HG02798 (cell line): Measurements from ENCODE around the gene DIABLO.
"Not testable (repeated sequence)": the region's sequence is repeated elsewhere in the genome, so short reads cannot be mapped to it uniquely, and the experiment has no call there.

Experiments used
- ATAC-seq: cut with Tn5 transposase; IDR thresholded peaks from one replicate; pipeline ENCODE4 v1.9.1; 2021; ENCODE audit warnings: mild to moderate bottlenecking; ENCODE audit not compliant: unreplicated experiment, poor library complexity

Gene DIABLO

GRCh38 chr12:122225683-122226365 lies at the start of gene DIABLO:
TSS of gene DIABLO (minus strand) at chr12:122226052. CDS start at chr12:122226014, 38 bp downstream.
- ATAC-seq, result peak; percentile 90

GRCh38 chr12:122275459-122275858 lies 49.6 kb upstream of the DIABLO start:
- no peak for ATAC-seq

DNA sequence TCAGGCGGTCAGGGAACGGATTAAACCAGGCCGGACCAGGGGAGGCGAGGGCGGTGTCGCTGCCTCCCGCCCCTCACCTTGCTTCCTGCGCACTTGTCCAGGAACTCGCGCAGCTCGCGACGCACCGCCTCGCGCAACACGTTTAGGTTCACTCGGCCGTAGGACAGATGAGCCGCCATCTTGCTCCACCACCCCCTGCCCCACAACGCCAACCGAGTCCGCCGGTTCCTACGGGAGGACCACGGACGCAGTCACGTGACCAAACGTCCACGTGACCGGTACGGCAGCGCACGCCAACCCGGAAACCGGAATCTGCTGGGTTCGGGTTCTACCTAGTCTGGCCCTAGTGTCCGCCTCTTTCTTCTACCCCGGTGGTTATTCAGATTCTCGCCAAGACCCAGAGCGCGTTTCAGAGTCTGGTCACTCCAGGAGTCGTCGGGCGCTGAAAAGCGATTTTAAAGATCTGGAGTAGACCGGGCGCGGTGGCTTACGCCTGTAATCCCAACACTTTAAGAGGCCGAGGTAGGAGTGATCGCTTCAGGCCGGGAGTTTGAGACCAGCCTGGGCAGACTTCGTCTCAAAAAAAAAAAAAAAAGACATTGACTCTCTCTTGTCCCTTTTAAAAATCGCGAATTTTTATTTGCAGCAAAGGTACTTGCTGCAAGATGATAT lies 40.5 kb upstream of the DIABLO start, which contains the start of gene VPS33A:
TSS of gene VPS33A (minus strand) at position 265 of the 672 bp plus-strand sequence. CDS start at position 179, 86 bp downstream.
- peak; percentile 95 for ATAC-seq

DNA sequence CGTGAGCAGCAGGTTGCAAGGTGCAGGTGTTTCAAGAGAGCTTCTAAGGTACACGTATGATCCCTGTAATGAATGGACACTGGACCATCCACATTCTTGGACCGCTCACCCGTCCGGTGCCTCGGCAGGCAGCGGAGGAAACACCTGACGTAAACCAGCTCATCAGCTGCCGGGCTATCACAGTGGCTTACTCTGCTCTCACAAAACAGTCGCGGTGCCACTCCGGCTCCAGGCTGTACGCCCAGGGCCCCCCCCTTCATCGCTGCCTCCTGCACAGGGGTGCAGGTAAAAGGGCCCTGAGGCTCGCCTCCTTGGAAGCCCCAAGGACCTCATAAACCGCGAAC lies 40.0 kb upstream of the DIABLO start:
- ATAC-seq, result peak; percentile 35

- ATAC-seq, result no peak
Measured at GRCh38 chr12:122265476-122265875, 39.6 kb upstream of the DIABLO start.

- ATAC-seq, result not testable (repeated sequence)
Measured at GRCh38 chr12:122260735-122261134, 34.9 kb upstream of the DIABLO start.

- not testable (repeated sequence) for ATAC-seq
Measured at GRCh38 chr12:122258939-122259338, 33.1 kb upstream of the DIABLO start.

- ATAC-seq, result not testable (repeated sequence)
Measured at GRCh38 chr12:122258462-122258861, 32.6 kb upstream of the DIABLO start.

DNA sequence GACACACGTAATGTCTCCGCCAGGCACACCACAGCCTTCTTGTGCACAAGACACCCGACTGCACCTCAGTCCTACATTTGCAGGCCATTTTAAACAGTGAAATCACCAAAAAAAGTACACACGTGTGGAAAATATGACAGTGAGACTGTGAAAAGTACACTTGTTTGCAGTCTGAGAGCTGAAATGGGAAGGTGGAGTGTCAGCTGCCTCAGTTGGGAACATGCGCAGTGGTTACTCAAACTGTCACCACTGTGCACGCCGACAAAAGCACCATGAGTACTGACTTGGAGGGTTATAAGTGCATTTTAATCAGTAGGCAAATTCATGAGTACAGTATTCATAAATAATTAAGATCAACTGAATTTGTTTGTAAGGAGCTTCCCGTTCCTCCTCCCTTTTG lies 24.7 kb upstream of the DIABLO start:
- no peak for ATAC-seq

GRCh38 chr12:122250047-122250446 lies 24.2 kb upstream of the DIABLO start:
- ATAC-seq, result no peak

- no peak for ATAC-seq
Measured at GRCh38 chr12:122245553-122245952, 19.7 kb upstream of the DIABLO start.

DNA sequence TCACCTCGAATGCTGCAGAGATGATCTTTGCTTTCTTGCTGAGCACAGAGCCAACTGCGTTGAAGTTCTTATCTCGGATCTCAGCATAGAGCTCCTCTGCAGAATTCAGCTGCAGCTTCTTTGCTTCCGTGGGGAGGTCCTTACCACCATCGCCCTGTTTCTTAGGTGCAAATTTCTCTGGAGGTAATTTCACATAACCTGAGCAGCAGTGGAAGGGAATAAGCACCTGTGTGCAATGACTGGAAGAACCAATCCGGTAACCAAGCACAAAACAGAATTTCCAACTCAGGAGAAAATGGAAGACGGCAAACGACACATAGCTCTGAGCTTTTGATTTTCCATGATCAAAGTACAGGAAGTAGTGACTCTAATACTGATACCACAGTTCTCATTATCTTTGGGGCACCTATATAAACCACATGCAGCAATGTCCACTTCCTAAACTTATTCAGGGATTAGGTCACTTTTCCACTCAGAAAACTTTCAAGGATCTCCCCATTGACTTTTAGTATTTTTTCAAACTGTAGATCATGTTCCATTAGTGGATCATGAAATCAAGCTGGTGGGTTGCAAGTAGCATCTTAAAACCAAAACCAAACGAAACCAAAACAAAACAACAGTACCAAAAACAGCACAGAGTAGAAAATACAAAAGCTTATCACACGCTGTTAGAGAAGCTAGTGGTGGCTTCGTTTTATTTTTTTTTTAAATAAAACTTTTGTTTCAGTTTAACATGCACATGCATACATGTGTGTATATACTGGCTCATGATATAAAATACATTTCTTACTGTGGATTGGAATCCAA lies 18.9 kb upstream of the DIABLO start:
- ATAC-seq, result no peak

DNA sequence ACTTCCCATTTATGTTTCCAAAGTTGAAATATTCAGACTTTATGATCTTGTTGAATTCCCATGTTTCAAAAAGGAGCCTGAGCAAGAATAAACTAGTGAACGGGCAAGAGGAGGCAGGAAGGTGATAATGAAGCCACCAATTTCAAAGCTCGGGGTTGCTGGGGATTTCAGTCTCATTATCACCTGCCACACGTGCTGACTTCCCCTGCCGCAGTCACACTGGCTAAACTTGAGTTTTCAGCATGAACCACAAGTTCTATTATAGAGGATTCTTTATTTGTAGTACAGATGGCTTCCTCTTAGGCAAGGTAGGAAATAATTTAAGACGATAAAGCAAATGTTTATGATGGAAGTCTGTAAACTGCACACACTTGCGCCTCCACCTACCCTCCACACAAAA lies 18.1 kb upstream of the DIABLO start:
- ATAC-seq, result no peak

DNA sequence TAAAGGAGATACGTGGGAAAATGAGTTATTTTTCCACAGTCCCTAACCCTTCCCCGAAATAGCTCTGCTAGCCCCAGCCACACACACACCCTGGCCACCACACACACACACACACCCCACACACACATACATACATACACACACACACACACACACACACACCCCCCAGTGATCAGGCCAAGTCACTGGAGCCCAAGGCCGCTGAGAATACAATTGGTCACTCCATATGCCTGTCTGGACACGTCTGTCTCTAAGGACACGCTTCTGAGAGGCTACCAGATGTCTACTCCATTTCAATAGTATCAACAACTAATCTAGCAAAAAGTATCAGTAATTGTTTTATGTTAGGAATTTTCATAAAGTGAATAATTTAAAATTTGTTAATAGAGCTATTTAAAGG lies 13.0 kb upstream of the DIABLO start:
- no peak for ATAC-seq

DNA sequence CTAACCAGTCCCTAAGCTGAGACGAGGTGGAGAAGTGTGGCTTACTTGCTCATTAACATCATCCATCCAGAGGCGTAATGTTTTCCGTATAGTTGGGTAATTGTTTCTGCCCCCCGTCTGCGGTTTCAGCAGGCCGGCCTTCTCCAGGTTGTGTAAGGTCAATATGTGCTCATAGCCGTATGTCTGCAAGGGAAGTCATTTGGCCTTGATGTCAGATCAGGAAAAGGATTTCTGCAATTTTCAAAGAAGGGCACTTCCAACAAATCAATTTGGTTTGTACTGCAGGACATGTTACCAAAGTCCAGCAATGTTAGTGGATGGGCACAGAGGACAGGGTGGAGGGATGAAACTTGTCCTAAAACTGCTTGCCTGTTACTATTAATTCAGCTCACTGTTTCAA lies 9.9 kb upstream of the DIABLO start:
- ATAC-seq, result no peak

DNA sequence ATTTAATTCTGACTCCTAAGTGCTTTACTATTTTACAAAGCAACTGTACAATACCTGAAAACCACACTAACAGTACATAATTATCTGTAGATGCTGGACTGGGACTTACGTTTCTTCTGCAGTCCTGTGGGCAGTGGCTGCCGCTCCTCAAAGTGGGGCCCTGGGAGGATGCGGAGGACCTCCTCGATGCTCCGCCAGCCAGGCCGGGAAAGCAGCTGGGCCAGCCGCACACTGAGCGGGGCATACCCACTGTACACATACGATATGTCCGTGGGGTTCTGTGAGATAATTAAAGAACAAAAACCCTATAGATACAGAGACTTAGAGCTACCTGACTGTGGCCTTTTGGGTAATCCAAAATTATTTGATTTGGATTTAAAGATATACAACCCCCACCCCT lies 6.8 kb upstream of the DIABLO start:
- ATAC-seq, result no peak

- ATAC-seq, result no peak
Measured at GRCh38 chr12:122230798-122231197, 4.9 kb upstream of the DIABLO start.

- no peak for ATAC-seq
Measured at GRCh38 chr12:122228092-122228491, 2.2 kb upstream of the DIABLO start.

DNA sequence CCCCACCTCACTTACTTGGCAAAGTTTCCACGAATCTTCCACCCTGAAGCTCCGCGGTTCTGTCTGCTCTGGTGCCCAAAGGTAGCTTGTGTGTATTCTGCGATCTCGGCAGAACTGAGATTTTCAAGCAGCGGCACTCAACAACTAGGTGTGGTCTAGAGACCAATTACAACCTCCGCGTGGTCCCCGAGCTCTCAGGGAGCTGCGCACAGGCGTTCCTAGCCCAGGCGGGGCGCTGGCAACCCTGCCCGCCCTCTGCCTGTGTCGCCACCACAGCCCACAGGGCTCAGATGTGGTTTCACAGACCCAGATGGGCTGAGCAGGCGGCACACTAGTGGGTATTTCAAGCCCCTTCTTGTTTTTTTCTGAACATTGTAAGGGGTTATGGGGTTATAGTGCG lies 1.5 kb upstream of the DIABLO start:
- no peak for ATAC-seq

GRCh38 chr12:122226366-122227125 lies 694 bp upstream of the DIABLO start:
- ATAC-seq, result no peak
